OCI-LY7 (cell line): ENCODE data around the gene ADAMTSL2. TPM values are rescaled to one million over a fixed set of nuclear protein-coding genes. Genes with fewer than 3 reads are reported as not detected.

Source experiments
- BruUV-seq: library from RNA; stranded (reverse); fragments of 400-500 nt; replicated peaks from 2 replicates; lab custom pipeline; 2021; lab: Mats Ljungman, UMichigan
- CTCF ChIA-PET: fragments of 300-600 bp; sonication (Branson Sonifier 250); formaldehyde crosslinking; loops from one replicate; lab custom pipeline; 2022; ENCODE audit warnings: antibody characterized with exemption; ENCODE audit not compliant: unreplicated experiment; lab: Charles Lee
- POLR2A ChIA-PET: fragments of 300-600 bp; sonication (Branson Sonifier 250); formaldehyde crosslinking; loops from one replicate; lab custom pipeline; 2022; ENCODE audit warnings: antibody characterized with exemption; lab: Charles Lee
- DNase-seq: peaks from one replicate; pipeline ENCODE4 v3.0.0-alpha.2; 2015; ENCODE audit warnings: low spot score
- H2AFZ ChIP-seq: fragments of 200-600 bp; sonication (generic), shearing (Covaris generic); 2 replicates; pipeline ENCODE4 v1.6.1; 2014; ENCODE audit warnings: mild to moderate bottlenecking, antibody characterized with exemption, low read length, moderate library complexity
- H3K27ac ChIP-seq: fragments of 200-600 bp; sonication (generic); 2 replicates; pipeline ENCODE4 v1.5.1; 2014; ENCODE audit warnings: mixed run types, low read depth, mild to moderate bottlenecking, moderate library complexity, low read length, inconsistent platforms; ENCODE audit not compliant: poor library complexity, severe bottlenecking
- H3K36me3 ChIP-seq: fragments of 200-600 bp; sonication (generic); 2 replicates; pipeline ENCODE4 v1.6.1; 2014; ENCODE audit warnings: mild to moderate bottlenecking, antibody characterized with exemption, low read length, moderate library complexity, mixed read lengths; ENCODE audit not compliant: insufficient read depth
- H3K4me1 ChIP-seq: fragments of 200-600 bp; sonication (generic); 2 replicates; pipeline ENCODE4 v1.5.1; 2014; ENCODE audit warnings: mild to moderate bottlenecking, low read length; ENCODE audit not compliant: insufficient read depth, poor library complexity, severe bottlenecking
- H3K4me2 ChIP-seq: fragments of 200-600 bp; sonication (generic); 2 replicates; pipeline ENCODE4 v1.6.1; 2014; ENCODE audit warnings: mild to moderate bottlenecking, low read length
- H3K4me3 ChIP-seq: fragments of 200-600 bp; sonication (generic); 2 replicates; pipeline ENCODE4 v1.5.1; 2014; ENCODE audit warnings: mild to moderate bottlenecking, low read depth, low read length; ENCODE audit not compliant: poor library complexity, severe bottlenecking
- H3K79me2 ChIP-seq: fragments of 200-600 bp; sonication (generic); 2 replicates; pipeline ENCODE4 v1.6.1; 2016; ENCODE audit warnings: low read depth, mild to moderate bottlenecking, low read length, moderate library complexity, mixed read lengths; ENCODE audit not compliant: insufficient read depth
- H3K9me2 ChIP-seq: fragments of 200-600 bp; sonication (generic); 2 replicates; pipeline ENCODE4 v1.6.1; 2016; ENCODE audit warnings: mild to moderate bottlenecking, low read length, mixed read lengths; ENCODE audit not compliant: insufficient read depth
- H3K9me3 ChIP-seq: fragments of 200-600 bp; sonication (generic); 2 replicates; pipeline ENCODE4 v1.6.1; 2014; ENCODE audit warnings: mild to moderate bottlenecking, mixed run types, low read length, mixed read lengths
- H4K20me1 ChIP-seq: fragments of 200-600 bp; sonication (generic); 2 replicates; pipeline ENCODE4 v1.6.1; 2014; ENCODE audit warnings: mild to moderate bottlenecking, antibody characterized with exemption, low read length, moderate library complexity, mixed read lengths; ENCODE audit not compliant: insufficient read depth
- CTCF ChIP-seq: fragments of 200-600 bp; sonication (generic); conservative IDR thresholded peaks from 2 replicates; pipeline ENCODE4 v1.5.1; 2014; ENCODE audit warnings: mild to moderate bottlenecking, antibody characterized with exemption, low read length, moderate library complexity, mixed read lengths
- EZH2phosphoT487 ChIP-seq: fragments of 200-600 bp; sonication (generic); IDR thresholded peaks from 2 replicates; pipeline ENCODE4 v1.6.1; 2018; ENCODE audit warnings: low read depth, borderline replicate concordance, mild to moderate bottlenecking, mixed run types, antibody characterized with exemption, low read length, moderate library complexity, mixed read lengths
- intact Hi-C: fragments of 100-400 bp; cut with micrococcal nuclease; formaldehyde crosslinking; loops from one replicate; pipeline ENCODE4 v1.10.0; 2022; ENCODE audit not compliant: unreplicated experiment
- total RNA-seq, 2 experiments: library from RNA; depleted of rRNA in 1 of 2; stranded (reverse); fragments of >200 nt in 1 of 2; shearing (Covaris generic) in 1 of 2; gene quantifications; 2 replicates each; pipeline ENCODE4 v1.2.3, GENCODE V29; 2014 to 2022

ADAMTSL2 gene
- total RNA-seq, 2 experiments from 2014 or later = 0.88 TPM; not detected in 1

- ChIA-PET CTCF (no interaction called here), POLR2A (no interaction called here)
- no TSS peak for BruUV-seq
- H3K4me1 ChIP-seq = peaks cover 11% of the 10 kb centered on the region
- H3K79me2 ChIP-seq = no peaks in the 10 kb centered on the region
- no peaks in the 10 kb centered on the region for H3K9me3 ChIP-seq
- no peak for DNase-seq
- H4K20me1 ChIP-seq = no peaks in the 10 kb centered on the region
- H3K4me2 ChIP-seq = no peak overlapping the region
- H3K36me3 ChIP-seq = no peaks in the 10 kb centered on the region
- H3K9me2 ChIP-seq = no peaks in the 10 kb centered on the region
- TF ChIP-seq EZH2phosphoT487 (no peak), CTCF (no peak)
- H3K4me3 ChIP-seq = no peak overlapping the region
- intact Hi-C loops = loop anchor here (2.0 kb wide), 2 partner anchors 35 to 139 kb away; partner anchors contain the start of genes MED22 and RPL7A
- no peak overlapping the region for H2AFZ ChIP-seq
- H3K27ac ChIP-seq = no peak overlapping the region
These were observed 47.2 kb upstream of the ADAMTSL2 start for GRCh38 chr9:133487331-133487725.

- H3K4me2 ChIP-seq = no peak overlapping the region
- BruUV-seq = no TSS peak
- intact Hi-C loops = no loop called here
These were observed 45.7 kb upstream of the ADAMTSL2 start for GRCh38 chr9:133488686-133489252.

More at GRCh38 chr9:133488686-133489252, 45.7 kb upstream of the ADAMTSL2 start:
- H3K9me3 ChIP-seq = no peaks in the 10 kb centered on the region
- H3K79me2 ChIP-seq = no peaks in the 10 kb centered on the region
- no peak for DNase-seq
- no peak overlapping the region for H2AFZ ChIP-seq
- H3K9me2 ChIP-seq = no peaks in the 10 kb centered on the region
- POLR2A ChIA-PET = interaction anchor here (0.7 kb wide), 3 partner anchors 10 to 1850 kb away, joined by 4 read pairs; partner anchors contain the start of gene SLC2A6
- no peak overlapping the region for H3K4me3 ChIP-seq
- H3K4me1 ChIP-seq = peaks cover 11% of the 10 kb centered on the region
- no peak overlapping the region for H3K27ac ChIP-seq
- CTCF ChIA-PET = interaction anchor here (0.6 kb wide), 1 partner anchor 532 kb away, joined by 5 read pairs; no protein-coding TSS in a partner anchor
- no peaks in the 10 kb centered on the region for H3K36me3 ChIP-seq
- H4K20me1 ChIP-seq = no peaks in the 10 kb centered on the region
- TF ChIP-seq EZH2phosphoT487 (no peak), CTCF (no peak)
